Endothelial cell of umbilical vein (primary cell): Measurements from ENCODE around the gene HYDIN. TPM values are rescaled to one million over a fixed set of nuclear protein-coding genes. Genes with fewer than 3 reads are reported as not detected.

Experiments
- BruUV-seq: library from RNA; stranded (reverse); fragments of 400-500 nt; replicated peaks from 2 replicates; lab custom pipeline; 2021; lab: Mats Ljungman, UMichigan
- CTCF ChIA-PET: fragments of 300-600, 350-600 bp; sonication (Branson Sonifier 250); formaldehyde crosslinking; loops from one replicate; lab custom pipeline; 2021; ENCODE audit warnings: antibody characterized with exemption, inconsistent platforms; lab: Charles Lee
- POLR2A ChIA-PET: fragments of 300-600, 350-600 bp; sonication (Branson Sonifier 250); formaldehyde crosslinking; loops from one replicate; lab custom pipeline; 2021; ENCODE audit warnings: antibody characterized with exemption, inconsistent platforms; lab: Charles Lee
- DNase-seq: peaks from one replicate; pipeline ENCODE4 v3.0.0-alpha.2; 2011; ENCODE audit warnings: low read depth, low spot score
- FAIRE-seq: peaks from 2 replicates; lab custom pipeline; 2011; peaks lifted over from hg19 to GRCh38; lab: Jason Lieb, UNC
- H2AFZ ChIP-seq: 2 replicates; pipeline ENCODE4 v1.6.0; 2012; ENCODE audit warnings: low read depth, low read length, control low read depth, inconsistent platforms
- H3K27ac ChIP-seq: 2 replicates; pipeline ENCODE4 v1.5.1; 2011; ENCODE audit warnings: low read depth, mild to moderate bottlenecking, control low read depth, low read length, moderate library complexity; ENCODE audit not compliant: insufficient read depth
- H3K27me3 ChIP-seq, 2 experiments: 2 replicates each; pipeline versions ENCODE4 v1.6.0 to v1.6.1; 2011; ENCODE audit warnings: low read length in 2 of 2, mixed read lengths in 1 of 2; ENCODE audit not compliant: control insufficient read depth in 2 of 2, insufficient read depth in 2 of 2
- H3K36me3 ChIP-seq, 2 experiments: 2 replicates in 1 of 2; 3 replicates in 1 of 2; pipeline ENCODE4 v1.5.1; 2011; ENCODE audit warnings: low read length in 2 of 2, mild to moderate bottlenecking in 1 of 2, moderate library complexity in 1 of 2; ENCODE audit not compliant: control insufficient read depth in 2 of 2, insufficient read depth in 2 of 2; ENCODE audit errors: extremely low read depth in 1 of 2
- H3K4me1 ChIP-seq: 3 replicates; pipeline ENCODE4 v1.5.1; 2011; ENCODE audit warnings: mild to moderate bottlenecking, low read length; ENCODE audit not compliant: control insufficient read depth, insufficient read depth; ENCODE audit errors: extremely low read depth
- H3K4me2 ChIP-seq: 2 replicates; pipeline ENCODE4 v1.6.1; 2011; ENCODE audit warnings: low read length, control low read depth, mixed read lengths; ENCODE audit not compliant: insufficient read depth
- H3K4me3 ChIP-seq, 3 experiments: fragments of 200-600 bp in 1 of 3; sonication (generic), shearing (Covaris generic) in 1 of 3; replicated peaks in 1 of 3; 2 replicates each; pipeline ENCODE4 v1.5.1; 2011 to 2016; ENCODE audit warnings: control low read depth in 3 of 3, low read length in 3 of 3, mild to moderate bottlenecking in 2 of 3, inconsistent platforms in 1 of 3, low read depth in 1 of 3, moderate library complexity in 1 of 3; ENCODE audit not compliant: insufficient read depth in 1 of 3
- H3K79me2 ChIP-seq: 2 replicates; pipeline ENCODE4 v1.6.0; 2012; ENCODE audit warnings: low read length, inconsistent platforms; ENCODE audit not compliant: control insufficient read depth, insufficient read depth
- H3K9ac ChIP-seq: replicated peaks from 2 replicates; pipeline ENCODE3; 2011; ENCODE audit warnings: low read length, control low read depth; ENCODE audit not compliant: insufficient read depth; ENCODE audit errors: extremely low read depth
- H3K9me1 ChIP-seq: replicated peaks from 3 replicates; pipeline ENCODE4 v1.6.0; 2011; ENCODE audit warnings: mild to moderate bottlenecking, low read length; ENCODE audit not compliant: control insufficient read depth, insufficient read depth; ENCODE audit errors: extremely low read depth
- H3K9me3 ChIP-seq: replicated peaks from 2 replicates; pipeline ENCODE4 v1.5.1; 2012; ENCODE audit warnings: low read length, inconsistent platforms; ENCODE audit not compliant: control insufficient read depth, insufficient read depth
- H4K20me1 ChIP-seq: replicated peaks from 2 replicates; pipeline ENCODE3; 2011; ENCODE audit warnings: mild to moderate bottlenecking, low read length; ENCODE audit not compliant: control insufficient read depth, insufficient read depth; ENCODE audit errors: extremely low read depth
- CTCF ChIP-seq, 2 donors: IDR thresholded peaks; 1 replicate in 1 of 2; 2 replicates in 1 of 2; pipeline ENCODE4 v1.5.1; 2011; ENCODE audit warnings: low read length in 2 of 2, mild to moderate bottlenecking in 2 of 2, moderate library complexity in 2 of 2, control low read depth in 1 of 2, inconsistent platforms in 1 of 2, low read depth in 1 of 2; ENCODE audit not compliant: insufficient read depth in 1 of 2; ENCODE audit errors: extremely low read depth in 1 of 2
- EZH2 ChIP-seq: IDR thresholded peaks from 2 replicates; pipeline ENCODE4 v1.6.1; 2012; ENCODE audit warnings: borderline replicate concordance, low read depth, mild to moderate bottlenecking, moderate library complexity, low read length, inconsistent platforms; ENCODE audit not compliant: severe bottlenecking
- FOS ChIP-seq: IDR thresholded peaks from 2 replicates; pipeline ENCODE4 v1.6.1; 2011; ENCODE audit warnings: mild to moderate bottlenecking, low read length, moderate library complexity, borderline replicate concordance; ENCODE audit not compliant: insufficient read depth
- GATA2 ChIP-seq: IDR thresholded peaks from 2 replicates; pipeline ENCODE4 v1.7.0; 2011; ENCODE audit warnings: low read depth, mild to moderate bottlenecking, moderate library complexity, mixed read lengths, low read length; ENCODE audit not compliant: insufficient read length, insufficient read depth
- JUN ChIP-seq: IDR thresholded peaks from 2 replicates; pipeline ENCODE4 v1.6.1; 2011; ENCODE audit warnings: borderline replicate concordance, low read depth; ENCODE audit not compliant: insufficient read length, insufficient read depth
- MYC ChIP-seq: IDR thresholded peaks from one replicate; pipeline ENCODE4 v1.6.1; 2011; ENCODE audit warnings: mild to moderate bottlenecking, low read depth, low read length
- POLR2A ChIP-seq: IDR thresholded peaks from 2 replicates; pipeline ENCODE4 v1.6.1; 2012; ENCODE audit warnings: low read depth, mild to moderate bottlenecking, control low read depth, low read length
- POLR2AphosphoS5 ChIP-seq: IDR thresholded peaks from 2 replicates; pipeline ENCODE4 v1.6.1; 2012; ENCODE audit warnings: low read depth, mild to moderate bottlenecking, control low read depth, low read length, moderate library complexity; ENCODE audit not compliant: insufficient read depth
- dilution Hi-C: fragments of 300-500 bp; cut with MboI; formaldehyde crosslinking; loops from one replicate; pipeline ENCODE4 v1.15.0; 2019; ENCODE audit warnings: low sequenced_read_pairs; ENCODE audit not compliant: extremely low pct_ligation_motif_present
- intact Hi-C: fragments of 100-400 bp; cut with micrococcal nuclease; formaldehyde crosslinking; loops from one replicate; pipeline ENCODE4 v1.10.0; 2022
- polyA plus RNA-seq, 4 experiments: library from polyadenylated mRNA; depleted of rRNA in 3 of 4; stranded (reverse) in 3 of 4; unstranded in 1 of 4; fragments of >200 nt; gene quantifications; 2 replicates each; pipeline versions ENCODE4 v1.2.1 to v1.2.3, GENCODE V29; 2011 to 2012; ENCODE audit warnings: missing spikeins in 1 of 4
- total RNA-seq: library from RNA; stranded (reverse); gene quantifications from 2 replicates; pipeline ENCODE4 v1.2.3, GENCODE V29; 2021
- TF ChIP-seq, protein P1 (sequence below): IDR thresholded peaks from 2 replicates; pipeline ENCODE4 v1.6.1; 2011; ENCODE audit not compliant: insufficient read depth, insufficient read length

HYDIN gene
- total and polyA plus RNA-seq, 2 donors (not counting 3 experiments of a cell fraction or from before 2014, with no cell fraction given): not detected

DNA sequence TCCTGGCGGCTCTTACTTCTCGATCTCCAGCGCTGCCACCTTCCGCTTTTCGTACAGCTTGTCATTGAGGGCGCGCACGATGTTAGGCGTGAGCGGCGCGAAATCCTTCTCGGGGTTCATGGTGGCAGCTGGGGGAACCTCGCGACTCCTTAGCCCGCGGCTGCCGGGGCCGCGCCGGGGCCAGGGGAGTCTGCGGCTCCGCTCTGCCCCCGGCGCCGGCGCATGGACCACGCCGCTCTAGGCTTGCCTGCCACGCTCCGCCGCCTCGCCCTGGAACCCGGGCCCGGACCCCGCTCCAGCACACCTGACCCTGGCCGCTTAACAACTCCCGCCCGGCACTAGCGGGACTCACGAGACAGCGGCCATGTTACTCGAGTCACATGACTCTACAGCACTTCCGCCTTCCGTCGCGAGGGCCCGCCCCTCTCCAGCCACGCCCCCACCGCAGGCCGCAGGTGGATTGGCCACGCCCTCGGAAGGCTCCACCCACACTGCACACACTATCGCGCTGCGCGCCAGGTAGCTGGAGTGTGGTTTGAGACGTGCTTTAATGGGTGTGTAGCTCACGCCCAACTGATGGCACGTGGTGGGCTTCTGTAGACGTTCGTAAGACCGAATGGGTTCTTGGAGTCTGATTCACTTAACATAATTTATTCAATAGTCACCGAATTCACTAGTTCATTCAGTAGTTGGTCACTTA is 429.6 kb downstream of the HYDIN start, which contains the start of gene VAC14:
TSS of gene VAC14 (minus strand) at position 378 of the 700 bp plus-strand sequence. CDS start at position 120, 258 bp downstream.
- POLR2A ChIA-PET: no interaction called here
- no peaks in the 10 kb centered on the region for H3K36me3 ChIP-seq
- peak within 1 kb of the TSS; percentile 49 for H3K27ac ChIP-seq
- peaks cover 39% of the 10 kb centered on the region for H3K79me2 ChIP-seq
- BruUV-seq: no TSS peak
- CTCF ChIA-PET: interaction anchor here (1.5 to 1.9 kb wide), 2 partner anchors 9 to 511 kb away, joined by 3 to 4 read pairs; no protein-coding TSS in a partner anchor
- H3K9me1 ChIP-seq: no peaks in the 10 kb centered on the region
- peak within 1 kb of the TSS; percentile 77 to 94 (median 91) for H3K4me3 ChIP-seq
- TF ChIP-seq CTCF (IDR thresholded peaks at IDR 0.05; ENCODE audit: extremely low read depth in 1 of 2, insufficient read depth in 1 of 2, low read depth in 1 of 2, low read length in 2 of 2): no peak
- no peak for TF ChIP-seq MYC
- TF ChIP-seq JUN: no peak
- peak; percentile 82 for TF ChIP-seq POLR2A
- TF ChIP-seq, protein P1, sequence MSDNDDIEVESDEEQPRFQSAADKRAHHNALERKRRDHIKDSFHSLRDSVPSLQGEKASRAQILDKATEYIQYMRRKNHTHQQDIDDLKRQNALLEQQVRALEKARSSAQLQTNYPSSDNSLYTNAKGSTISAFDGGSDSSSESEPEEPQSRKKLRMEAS: peak; percentile 43
- no peak for TF ChIP-seq EZH2
- TF ChIP-seq POLR2AphosphoS5: peak; percentile 85
- TF ChIP-seq FOS: no peak
- no peak for TF ChIP-seq GATA2
- DNase-seq (peak; percentile 90), FAIRE-seq (peak; percentile 90)
- intact Hi-C loops: loop anchor here (5.0 kb wide), 1 partner anchor 486 kb away; the partner anchor contains the start of gene CMTR2
- H3K27me3 ChIP-seq: no peaks in the 10 kb centered on the region
- H3K4me2 ChIP-seq: peak within 1 kb of the TSS; percentile 96
- peak within 1 kb of the TSS; percentile 92 for H3K9ac ChIP-seq
- peaks cover 22% of the 10 kb centered on the region for H3K4me1 ChIP-seq
- dilution Hi-C loops: no loop called here
- H3K9me3 ChIP-seq: no peaks in the 10 kb centered on the region
- peak within 1 kb of the TSS; percentile 56 for H2AFZ ChIP-seq
- no peaks in the 10 kb centered on the region for H4K20me1 ChIP-seq
